HG03520 (cell line): ENCODE results near the gene LPCAT1.

Source experiments
- ATAC-seq: cut with Tn5 transposase; IDR thresholded peaks from one replicate; pipeline ENCODE4 v1.9.1; 2021; ENCODE audit warnings: mild to moderate bottlenecking, moderate library complexity; ENCODE audit not compliant: unreplicated experiment

The LPCAT1 gene

GRCh38 chr5:1498623-1499416 is 24.9 kb downstream of the LPCAT1 start:
- peak; percentile 30 for ATAC-seq

GRCh38 chr5:1497795-1498622 is 25.8 kb downstream of the LPCAT1 start:
- ATAC-seq, result no peak

GRCh38 chr5:1497242-1497777 is 26.4 kb downstream of the LPCAT1 start:
- no peak for ATAC-seq

- ATAC-seq, result no peak
Observed at GRCh38 chr5:1495525-1495897, 28.2 kb downstream of the LPCAT1 start.

GRCh38 chr5:1494780-1495524 is 28.8 kb downstream of the LPCAT1 start:
- peak; percentile 29 for ATAC-seq

GRCh38 chr5:1493941-1494340 is 29.8 kb downstream of the LPCAT1 start:
- ATAC-seq, result no peak

- no peak for ATAC-seq
Observed at GRCh38 chr5:1493413-1493812, 30.3 kb downstream of the LPCAT1 start.

GRCh38 chr5:1492757-1493156 is 31.0 kb downstream of the LPCAT1 start:
- ATAC-seq, result no peak

- no peak for ATAC-seq
Observed at GRCh38 chr5:1490376-1490775, 33.4 kb downstream of the LPCAT1 start.

- no peak for ATAC-seq
Observed at GRCh38 chr5:1489754-1490153, 34.0 kb downstream of the LPCAT1 start.

- ATAC-seq, result peak; percentile 50
Observed at GRCh38 chr5:1488882-1489680, 34.7 kb downstream of the LPCAT1 start.

GRCh38 chr5:1487079-1487764 is 36.5 kb downstream of the LPCAT1 start:
- ATAC-seq, result no peak

GRCh38 chr5:1486271-1486670 is 37.5 kb downstream of the LPCAT1 start:
- no peak for ATAC-seq

- ATAC-seq, result no peak
Observed at GRCh38 chr5:1485579-1486118, 38.1 kb downstream of the LPCAT1 start.

- ATAC-seq, result peak; percentile 43
Observed at GRCh38 chr5:1484730-1485578, 38.8 kb downstream of the LPCAT1 start.

- no peak for ATAC-seq
Observed at GRCh38 chr5:1483856-1484729, 39.7 kb downstream of the LPCAT1 start.

- no peak for ATAC-seq
Observed at GRCh38 chr5:1483064-1483463, 40.7 kb downstream of the LPCAT1 start.

GRCh38 chr5:1481959-1482331 is 41.8 kb downstream of the LPCAT1 start:
- ATAC-seq, result no peak
